ENCODE data around the gene LRRK1.

Gene LRRK1

GRCh38 chr15:101045835-101046691 lies 126.9 kb downstream of the LRRK1 start:
- no peak for DNase-seq

DNA sequence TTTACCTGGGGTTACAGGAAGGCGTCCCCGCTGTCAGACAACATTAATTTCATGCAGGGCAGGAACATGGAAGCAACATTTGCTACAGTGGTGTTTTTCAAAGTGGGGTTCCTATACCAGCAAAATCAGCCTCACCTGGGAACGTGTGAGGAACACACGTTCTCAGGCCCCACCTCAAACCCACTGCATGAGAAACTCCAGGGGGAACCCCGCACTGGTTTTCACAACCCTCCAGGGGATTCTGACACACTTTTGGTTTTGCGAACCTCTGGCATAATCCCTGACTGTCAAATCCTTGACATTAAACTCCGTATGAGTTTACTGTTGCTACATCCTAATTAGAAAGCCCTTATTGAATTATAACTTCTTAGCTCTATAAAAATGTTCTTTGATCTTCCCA lies 127.7 kb downstream of the LRRK1 start:
- DNase-seq: no peak

GRCh38 chr15:101047301-101047781 lies 128.2 kb downstream of the LRRK1 start:
- DNase-seq: no peak

DNA sequence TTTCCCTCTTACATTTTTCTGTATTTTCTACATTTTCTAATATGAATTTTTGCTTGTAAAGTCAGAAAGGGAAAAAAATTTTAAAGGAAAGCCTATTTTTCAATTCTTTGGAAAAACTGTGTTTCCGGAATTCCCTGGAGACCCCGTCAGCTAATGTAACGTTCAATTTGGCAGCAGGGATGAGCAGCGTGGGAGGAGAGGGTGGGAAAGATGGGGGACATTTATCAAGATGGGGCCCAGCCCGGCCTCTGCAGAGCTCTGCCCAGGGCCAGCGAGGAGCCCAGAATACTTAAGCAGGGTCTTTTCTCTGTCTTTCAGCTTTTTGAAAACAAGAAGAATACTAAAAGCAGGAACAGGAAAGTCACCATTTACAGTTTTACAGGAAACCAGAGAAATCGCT lies 129.0 kb downstream of the LRRK1 start:
- no peak for DNase-seq

DNA sequence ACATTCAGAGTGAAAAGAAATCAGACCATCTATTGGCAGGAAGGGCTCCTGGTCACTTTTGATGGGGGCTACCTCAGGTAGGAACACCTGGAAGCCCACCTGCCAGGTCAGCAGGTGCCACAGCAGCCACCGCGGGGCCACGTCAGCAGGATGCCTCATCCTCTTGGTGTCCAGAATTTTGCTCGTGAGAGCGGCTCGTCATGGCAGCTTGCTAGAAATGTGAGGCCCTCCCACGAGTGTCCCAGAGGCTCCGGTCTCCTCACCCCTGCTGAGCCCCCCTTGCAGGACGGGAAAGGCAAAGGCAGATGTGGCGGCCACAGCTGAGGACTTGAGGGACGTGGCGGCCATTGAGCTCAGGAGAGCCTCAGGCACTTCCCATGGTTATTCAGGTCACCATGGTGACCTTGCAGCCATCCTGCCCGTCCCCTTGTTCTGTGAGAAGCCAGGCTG lies 129.4 kb downstream of the LRRK1 start:
- no peak for DNase-seq

GRCh38 chr15:101049282-101049681 lies 130.1 kb downstream of the LRRK1 start:
- no peak for DNase-seq

- DNase-seq: no peak
Measured at GRCh38 chr15:101049856-101050622, 130.9 kb downstream of the LRRK1 start.

DNA sequence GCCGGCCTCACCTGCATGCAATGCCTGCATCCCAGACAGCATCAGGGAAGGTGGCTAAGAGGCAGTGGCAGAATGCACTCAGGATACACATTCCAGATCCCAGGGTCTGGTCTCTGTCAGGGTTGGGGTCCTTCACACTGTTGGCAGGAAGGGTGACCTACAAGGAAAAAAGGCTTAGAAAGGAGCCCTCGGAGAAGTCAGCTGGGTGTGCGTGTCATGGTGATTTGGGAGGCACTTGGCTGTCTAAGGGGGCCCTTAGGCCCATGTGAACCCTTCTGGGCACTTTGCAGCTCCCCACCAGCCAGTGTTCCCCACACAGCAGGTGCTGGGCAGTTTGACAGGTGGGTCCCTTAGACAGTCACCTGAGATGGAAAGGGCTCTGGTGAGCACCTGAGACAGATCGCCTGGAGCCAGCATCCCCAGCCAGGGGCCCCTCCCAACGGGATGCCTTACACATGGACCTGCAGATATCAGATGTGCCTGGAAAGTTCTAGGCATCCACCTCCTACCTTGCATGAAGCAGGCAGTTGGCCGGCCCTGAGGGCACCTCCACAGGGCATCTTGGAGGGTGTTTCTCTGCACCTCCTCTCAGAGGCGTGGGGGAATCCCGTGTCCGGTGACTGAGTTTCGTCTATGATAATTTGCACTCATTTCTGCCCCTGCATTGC lies 131.6 kb downstream of the LRRK1 start:
- no peak for DNase-seq

- no peak for DNase-seq
Measured at GRCh38 chr15:101051291-101052030, 132.3 kb downstream of the LRRK1 start.

GRCh38 chr15:101052031-101052620 lies 133.0 kb downstream of the LRRK1 start:
- no peak for DNase-seq

DNA sequence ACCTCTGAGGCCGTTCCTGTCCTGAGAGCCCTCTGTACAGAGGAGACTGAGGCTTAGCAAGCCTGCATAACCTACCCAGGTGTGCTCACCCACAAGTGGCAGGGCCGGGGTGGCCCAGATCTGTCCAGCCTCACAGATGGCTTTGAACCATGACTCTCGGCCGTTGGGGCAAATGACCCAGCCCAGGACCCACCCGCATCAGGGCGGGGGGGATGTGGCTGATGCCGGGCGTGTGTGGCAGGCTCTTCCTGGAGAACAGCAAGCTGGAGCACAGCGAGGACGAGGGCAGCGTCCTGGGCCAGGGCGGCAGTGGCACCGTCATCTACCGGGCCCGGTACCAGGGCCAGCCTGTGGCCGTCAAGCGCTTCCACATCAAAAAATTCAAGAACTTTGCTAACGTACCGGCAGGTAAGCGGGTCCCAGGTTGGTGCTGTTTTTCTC lies 133.5 kb downstream of the LRRK1 start:
- DNase-seq: no peak

- no peak for DNase-seq
Measured at GRCh38 chr15:101053261-101053660, 134.1 kb downstream of the LRRK1 start.

DNA sequence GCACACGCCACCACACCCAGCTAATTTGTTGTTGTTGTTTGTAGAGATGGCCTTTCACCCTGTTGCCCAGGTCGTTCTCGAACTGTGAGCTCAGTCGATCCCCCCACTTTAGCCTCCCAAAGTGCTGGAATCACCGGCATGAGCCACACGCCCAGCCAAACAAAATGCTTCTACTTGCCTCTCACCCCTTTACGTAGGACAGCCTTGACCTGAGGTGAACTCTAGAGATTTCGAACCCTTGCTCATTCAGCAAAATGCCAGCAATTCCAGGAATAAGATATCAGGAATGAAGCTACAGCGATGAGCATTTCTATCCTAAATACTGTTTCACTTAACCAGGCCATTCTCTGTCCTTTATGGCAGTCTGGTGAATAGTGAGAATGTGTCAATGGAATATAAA lies 135.0 kb downstream of the LRRK1 start:
- no peak for DNase-seq

GRCh38 chr15:101054991-101055390 lies 135.8 kb downstream of the LRRK1 start:
- no peak for DNase-seq

GRCh38 chr15:101055411-101055810 lies 136.3 kb downstream of the LRRK1 start:
- DNase-seq: no peak

DNA sequence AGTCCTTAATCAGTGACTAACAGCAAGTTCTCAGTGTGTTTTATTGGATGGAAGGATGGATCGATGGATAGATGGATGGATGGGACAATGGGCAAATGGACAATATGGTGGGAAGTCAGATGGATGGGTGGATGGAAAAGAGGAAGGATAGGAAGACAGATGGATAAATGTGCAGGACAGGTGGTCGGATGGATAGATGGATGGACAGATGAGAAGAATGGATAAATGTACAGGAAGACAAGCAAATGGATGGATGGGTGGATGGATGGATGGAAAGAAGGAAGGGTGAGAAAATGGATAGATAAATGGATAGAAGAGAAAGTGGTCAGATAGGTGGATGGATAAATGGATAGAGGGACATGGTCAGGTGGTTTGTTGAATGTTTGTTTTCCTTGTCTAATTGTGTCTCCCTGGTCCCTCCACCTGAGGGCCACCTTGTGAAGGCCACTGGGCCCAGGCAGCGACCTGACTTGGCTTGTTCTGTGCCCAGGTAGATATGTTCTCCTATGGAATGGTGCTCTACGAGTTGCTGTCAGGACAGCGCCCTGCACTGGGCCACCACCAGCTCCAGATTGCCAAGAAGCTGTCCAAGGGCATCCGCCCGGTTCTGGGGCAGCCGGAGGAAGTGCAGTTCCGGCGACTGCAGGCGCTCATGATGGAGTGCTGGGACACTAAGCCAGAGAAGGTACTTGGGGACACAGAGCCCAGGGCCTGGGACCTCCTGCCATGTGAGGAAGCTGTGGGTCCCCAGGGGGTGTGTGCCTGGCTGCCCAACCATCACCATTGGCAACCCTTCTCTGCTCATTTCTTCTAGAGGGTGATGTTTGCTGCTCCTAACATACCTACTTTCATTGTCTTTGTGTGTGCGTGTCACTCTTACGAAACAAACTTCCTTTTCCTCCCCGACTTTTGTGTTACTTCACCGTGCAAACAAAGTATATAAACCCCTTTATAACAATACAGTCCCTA lies 137.5 kb downstream of the LRRK1 start:
- no peak for DNase-seq

DNA sequence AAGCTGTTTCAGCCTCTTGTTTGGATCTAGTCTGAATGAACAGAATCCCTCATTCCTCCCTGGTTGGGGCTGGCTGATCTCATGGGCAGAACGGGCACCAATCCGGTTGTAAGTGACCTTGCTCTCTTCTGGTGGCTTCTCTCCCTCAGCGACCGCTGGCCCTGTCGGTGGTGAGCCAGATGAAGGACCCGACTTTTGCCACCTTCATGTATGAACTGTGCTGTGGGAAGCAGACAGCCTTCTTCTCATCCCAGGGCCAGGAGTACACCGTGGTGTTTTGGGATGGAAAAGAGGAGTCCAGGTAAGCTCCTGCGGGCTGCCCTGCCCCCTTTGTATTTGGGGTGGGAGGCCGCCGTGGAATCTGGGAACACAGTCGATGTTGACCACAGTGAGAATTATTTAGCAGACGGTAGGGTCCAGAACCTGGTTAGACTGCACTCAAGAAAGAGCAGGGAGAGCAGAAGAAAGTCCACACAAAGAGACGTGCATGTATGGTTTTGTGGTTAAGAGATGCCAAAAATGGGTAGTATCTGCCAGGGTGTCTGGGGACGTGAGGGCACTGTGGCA lies 138.8 kb downstream of the LRRK1 start:
- DNase-seq: no peak

DNA sequence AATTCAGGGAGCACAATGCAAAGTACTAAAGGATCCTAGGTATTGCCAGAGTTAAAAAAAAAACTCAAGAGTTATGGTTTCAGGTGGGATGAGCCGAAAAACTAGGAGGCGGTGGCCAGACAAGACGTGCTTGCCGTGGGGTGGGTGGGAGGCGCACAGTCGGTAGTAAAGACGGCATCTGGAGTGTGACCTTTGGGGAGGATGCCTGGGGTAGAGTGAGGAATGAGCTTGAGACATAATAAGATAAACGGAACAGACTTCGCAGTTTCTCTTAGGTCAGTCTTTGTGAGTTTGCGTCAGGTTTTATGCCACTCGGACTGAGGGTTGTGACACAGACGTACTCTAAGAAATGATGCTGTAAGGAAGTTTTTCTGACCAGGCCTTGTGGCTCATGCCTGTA lies 139.6 kb downstream of the LRRK1 start:
- DNase-seq: no peak

DNA sequence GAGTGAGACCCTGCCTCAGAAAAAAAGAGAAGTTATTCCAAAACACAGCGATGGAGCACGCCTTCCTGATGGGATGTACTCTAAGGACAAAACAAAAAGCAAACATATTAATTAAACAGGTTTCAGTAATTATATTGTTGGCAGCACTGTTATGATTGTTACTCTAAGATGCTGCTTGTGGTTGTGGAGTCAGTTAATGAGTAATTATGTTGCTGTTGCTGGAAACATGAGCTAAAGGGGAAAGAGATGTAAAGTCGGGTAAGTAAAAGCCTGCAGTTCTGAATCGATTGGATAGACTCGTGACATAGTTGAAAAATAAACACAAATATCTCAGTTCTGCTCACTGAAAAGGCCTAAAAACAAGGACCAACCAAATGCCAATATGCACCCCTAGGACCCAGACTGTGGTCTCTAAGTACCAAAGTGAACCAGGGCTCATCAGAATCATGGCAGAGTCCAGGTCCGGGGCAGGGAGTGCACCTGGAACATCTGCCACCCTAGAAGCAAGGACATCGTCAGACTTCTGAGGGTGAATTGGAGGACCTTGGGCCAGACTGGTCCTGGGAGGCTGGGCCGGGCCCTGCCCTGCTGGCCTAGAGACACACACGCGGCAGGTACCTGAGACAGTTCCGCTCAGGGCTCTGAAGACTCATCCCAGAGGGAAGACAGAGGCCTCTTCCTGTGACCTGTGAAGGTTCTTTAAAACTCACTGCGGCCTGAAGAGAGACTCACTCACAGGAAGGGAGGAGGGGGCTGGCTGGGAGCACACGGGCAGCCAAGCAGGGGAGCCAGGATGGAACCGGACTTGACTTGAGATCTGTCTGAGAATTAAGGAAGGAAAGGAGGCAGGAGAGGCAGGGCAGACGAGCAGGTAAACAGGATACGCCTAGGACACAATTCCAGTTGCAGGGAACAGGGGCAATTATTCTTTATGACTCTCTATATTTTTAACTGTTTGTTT lies 140.5 kb downstream of the LRRK1 start:
- no peak for DNase-seq

Measured in activated CD4-positive, alpha-beta T cell treated with anti-CD3 and anti-CD28 coated beads for 48 hours (primary cell).